Stimulated activated CD8-positive, alpha-beta memory T cell treated with anti-CD3 and anti-CD28 coated beads, Interleukin-2, amount 100 ng/mL, for 48 hours (primary cell): ENCODE results near the gene SCN3A.

Experiments used
- DNase-seq, 2 donors: peaks; one replicate each; pipeline ENCODE4 v3.0.0-alpha.2; 2020; ENCODE audit warnings: low read depth in 2 of 2

SCN3A gene

DNA sequence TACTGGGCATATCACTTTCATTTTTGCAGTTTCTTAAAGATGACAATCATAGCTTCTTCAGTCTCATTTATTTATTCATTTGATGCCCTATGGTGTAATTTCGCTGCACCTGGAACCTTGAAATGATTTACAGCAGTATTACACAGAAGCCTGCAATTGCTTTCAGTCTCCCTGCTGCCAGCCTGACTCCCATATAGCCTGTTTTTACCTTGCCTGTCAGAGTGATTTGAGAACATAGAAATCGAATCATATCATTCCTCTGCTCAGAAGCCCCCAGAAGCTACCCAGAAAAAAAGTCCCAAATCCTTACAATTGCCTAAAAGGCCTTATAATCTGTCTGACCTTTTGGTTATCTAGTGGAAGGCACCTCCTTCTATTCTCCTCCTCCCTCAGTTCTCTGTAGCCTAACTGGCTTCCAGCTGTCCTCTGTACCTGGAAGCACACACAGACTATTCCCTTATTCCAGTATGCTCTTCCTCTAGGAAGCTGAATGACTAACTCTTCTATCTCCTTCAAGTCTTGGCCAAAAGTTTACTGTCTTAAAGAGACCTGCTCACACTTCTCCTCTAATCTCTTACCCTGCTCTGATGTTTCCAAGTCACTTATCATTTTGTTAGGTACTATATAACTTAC lies 12.6 kb downstream of the SCN3A start:
- DNase-seq = no peak

DNA sequence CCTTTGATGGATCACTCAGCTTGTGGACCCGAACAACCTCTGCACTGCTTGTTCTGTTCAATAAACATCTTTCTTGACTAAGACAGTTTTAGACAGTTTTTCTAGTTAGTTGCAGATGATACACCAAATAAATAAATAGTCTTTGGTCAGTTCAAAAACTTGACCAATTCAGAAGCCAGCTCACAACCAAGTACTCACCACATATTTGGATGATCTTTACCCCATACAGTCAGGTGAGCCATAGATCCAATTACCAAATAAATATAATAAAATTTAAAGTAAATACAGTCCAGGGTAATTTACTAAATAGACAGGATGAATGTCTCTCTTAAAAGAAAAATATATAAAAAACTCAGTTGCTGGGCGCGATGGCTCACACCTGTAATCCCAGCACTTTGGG lies 18.2 kb downstream of the SCN3A start:
- no peak for DNase-seq

DNA sequence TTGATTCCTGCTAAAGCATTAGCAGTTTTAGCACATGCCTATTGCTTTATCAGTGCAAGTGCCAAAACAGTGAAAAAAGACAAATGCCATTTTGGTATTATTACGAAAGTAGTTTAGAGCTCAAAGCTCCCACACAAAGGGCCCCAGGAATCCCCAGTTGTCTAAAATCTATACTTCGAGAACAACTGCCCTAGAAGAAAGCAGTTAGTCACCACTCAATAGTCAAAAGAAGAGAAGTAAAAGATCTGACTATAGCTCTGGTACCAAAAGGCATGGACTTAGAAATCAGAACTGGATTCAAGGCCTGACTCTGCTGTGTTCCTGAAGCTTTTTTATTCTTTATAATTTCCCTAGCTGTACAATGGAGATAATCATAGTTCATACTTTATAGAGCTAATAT lies 21.8 kb downstream of the SCN3A start:
- no peak for DNase-seq

DNA sequence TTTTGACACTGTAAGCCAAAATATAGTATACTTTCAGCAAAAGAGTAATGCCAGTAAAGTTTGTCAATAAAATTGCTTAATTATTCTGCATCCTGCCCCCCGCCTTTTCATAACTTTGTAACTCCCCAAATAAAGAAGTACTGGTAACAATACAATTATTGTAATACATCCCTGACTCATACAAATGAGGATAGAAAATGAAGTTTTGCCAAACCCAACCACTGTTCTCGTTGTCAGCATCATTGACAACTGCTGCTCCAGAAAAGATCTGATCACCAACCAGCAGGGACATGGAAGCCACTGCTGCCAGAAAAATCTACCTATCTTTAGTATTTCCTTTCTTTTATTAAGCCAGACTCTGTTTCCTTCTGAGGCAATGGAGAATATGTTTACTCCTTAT lies 27.1 kb downstream of the SCN3A start:
- DNase-seq = no peak

DNA sequence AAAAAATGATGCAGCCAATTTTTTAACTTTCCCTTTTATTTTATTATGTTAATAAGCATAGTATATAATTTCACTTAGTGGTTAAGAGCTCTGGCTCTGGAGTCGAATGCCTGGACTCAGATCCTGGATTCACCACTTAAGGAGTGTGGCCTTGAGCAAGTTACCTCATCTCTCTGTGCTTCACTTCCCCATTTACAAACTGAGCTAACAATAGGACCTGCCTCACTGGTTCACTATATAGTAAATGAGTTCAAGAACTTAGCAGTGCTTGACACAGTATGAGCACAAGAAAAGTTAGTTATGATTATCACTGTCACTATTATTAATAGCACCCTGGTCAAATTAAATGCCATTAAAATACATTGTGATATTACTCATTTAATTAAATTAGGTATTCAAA lies 30.6 kb downstream of the SCN3A start:
- no peak for DNase-seq

DNA sequence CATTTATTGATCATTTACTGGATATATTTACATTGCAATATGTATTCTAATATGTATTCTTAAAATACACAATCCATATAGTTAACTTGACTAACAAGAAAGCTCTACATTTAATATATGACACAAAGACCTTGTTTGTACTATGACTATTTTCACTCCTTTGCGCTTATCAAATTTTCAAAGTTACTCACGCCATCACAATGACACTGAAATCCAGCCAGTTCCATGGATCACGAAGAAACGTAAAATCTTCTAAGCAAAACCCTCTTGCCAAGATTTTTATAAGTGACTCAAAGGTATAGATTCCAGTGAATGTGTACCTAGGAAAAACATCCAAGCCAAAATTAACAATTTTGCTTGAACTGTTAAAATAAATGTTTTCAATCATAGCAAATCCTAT lies 39.6 kb downstream of the SCN3A start:
- DNase-seq = no peak

DNA sequence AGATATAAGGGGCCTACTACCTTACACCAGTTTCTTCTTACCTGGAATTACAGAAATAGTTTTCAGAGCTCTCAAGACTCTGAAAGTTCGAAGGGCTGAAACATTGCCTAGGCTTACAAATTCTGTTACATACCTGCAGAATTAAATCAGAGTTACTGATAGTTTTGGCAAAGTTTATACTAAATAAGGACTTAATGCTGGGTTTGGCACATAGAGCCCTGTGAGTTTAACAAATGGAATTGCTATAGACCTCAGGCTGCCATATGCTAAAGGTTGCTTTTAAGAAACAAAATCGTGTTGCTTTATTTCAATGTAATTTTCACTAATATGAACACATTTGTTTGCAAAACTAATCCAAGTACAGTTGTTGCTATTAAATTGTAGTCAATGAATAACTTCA lies 40.1 kb downstream of the SCN3A start:
- no peak for DNase-seq

DNA sequence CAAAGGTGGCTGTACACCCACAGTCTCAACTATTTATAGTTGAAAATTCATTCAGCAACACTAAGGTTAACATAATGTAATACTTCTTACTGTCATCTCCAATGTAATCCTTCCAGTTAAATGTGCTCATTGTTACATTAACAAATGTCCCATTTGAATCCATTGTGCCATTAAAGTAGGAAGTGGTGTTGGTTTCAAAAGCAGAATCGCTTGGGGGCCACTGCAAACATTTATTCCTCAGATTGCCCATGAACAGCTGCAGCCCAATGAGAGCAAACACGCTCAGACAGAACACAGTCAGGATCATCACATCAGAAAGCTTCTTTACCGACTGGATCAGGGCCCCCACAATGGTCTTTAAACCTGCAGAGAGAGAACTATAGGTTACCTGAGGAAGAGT lies 41.4 kb downstream of the SCN3A start:
- no peak for DNase-seq

DNA sequence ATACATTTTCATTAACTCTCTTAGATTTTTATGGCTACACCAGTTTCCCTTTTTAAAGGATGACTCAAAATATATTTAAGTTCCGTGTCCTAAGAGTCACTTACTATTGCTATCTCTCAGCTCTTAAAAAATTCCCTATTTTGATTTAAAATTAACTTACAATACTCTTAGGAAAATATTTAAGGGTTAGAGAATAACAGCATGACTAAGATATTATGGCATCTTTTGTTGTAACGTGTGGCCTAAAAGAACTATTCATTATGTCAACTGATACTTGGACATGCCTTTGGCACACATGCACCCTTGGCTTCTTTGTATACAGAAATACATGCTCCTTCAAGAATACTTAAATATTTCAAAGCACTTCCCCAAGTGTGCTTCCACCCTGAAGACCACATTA lies 42.3 kb downstream of the SCN3A start:
- no peak for DNase-seq

DNA sequence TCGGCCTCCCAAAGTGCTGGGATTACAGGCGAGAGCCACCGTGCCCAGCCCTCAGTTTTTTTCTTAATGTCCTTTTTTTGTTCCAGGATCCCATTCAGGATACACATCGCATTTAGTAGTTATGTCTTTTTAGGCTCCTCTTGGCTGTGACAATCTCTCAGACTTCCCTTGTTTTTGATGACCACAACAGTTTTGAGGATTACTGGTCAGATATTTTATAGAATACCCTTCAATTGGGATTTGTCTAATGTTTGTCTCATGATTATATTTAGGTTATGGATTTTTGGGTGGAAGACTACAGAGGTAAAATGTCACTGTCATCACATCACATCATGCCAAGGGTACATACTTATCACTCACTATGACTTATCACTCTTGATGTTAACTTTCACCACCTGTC lies 46.7 kb downstream of the SCN3A start:
- DNase-seq = no peak

DNA sequence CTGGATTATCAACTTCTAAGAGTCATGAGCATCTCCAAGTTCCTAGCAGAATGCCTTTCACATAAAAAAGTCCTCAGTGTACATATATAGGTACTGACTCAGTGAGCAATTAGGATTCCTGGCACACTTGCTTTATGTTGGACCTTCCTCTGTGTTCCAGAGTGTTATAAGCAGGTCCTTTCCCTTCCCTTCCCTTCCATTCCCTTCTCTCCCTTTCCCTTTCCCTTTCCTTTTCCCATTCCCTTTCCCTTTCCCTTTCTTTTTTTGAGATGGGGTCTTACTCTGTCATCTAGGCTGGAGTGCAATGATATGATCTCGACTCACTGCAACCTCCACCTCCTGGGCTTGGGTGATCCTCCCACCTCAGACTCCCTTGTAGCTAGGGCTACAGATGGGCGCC lies 48.7 kb downstream of the SCN3A start:
- DNase-seq = no peak

DNA sequence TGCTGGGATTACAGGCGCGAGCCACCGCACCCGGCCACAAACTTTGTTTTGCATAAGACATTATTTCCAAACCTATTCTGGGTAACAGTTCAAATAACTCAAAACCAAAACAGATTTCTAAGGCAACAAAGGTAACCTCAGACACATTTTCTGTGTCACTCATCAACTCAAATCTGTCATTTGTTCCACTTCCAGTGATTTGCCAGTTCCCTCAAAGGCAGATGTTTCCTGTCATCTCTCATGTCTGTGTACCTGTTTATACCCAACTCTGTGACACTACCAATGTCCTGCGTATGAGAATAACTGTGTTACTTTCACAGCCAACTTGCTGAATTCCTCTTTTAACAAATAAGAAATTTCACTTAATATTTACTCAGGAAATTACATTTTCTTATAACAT lies 54.4 kb downstream of the SCN3A start:
- no peak for DNase-seq

DNA sequence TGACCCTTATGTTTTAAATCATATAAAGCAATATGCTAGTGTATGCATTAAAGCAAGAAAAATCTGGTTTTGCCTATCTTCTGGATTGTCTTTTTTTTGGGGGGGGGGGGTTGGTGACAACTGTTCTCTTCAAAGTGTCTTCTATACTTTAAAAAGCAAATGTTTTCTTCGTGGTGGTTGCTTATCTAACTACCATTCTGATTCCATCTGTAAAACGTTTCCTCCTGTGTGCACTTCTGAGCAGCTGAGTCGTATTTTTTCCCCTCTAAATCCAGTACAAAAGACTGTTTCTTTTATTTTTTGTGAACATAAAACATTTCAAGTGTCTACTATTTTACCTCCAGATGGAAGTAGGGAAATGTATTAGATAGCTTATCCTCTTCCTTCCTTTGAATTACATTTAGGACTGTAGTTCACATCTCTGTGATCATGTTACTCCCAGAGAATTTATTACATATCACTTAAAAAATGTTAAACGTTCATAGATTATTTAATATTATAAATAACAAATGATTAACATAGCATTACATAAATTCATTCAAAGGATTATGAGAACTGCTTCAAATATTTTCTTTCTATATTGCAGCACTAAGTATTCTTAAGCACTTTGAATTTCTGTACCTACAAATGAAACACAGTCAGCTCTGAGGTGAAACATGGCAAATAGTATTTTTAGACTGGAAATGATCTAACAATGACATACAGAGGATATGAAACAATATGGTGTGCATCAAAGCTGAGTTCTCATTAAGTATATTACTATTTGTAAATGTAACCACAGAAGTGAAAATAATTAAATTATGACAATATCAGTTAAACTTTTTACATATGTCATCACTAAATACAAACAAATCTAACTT lies 56.4 kb downstream of the SCN3A start:
- DNase-seq = no peak

DNA sequence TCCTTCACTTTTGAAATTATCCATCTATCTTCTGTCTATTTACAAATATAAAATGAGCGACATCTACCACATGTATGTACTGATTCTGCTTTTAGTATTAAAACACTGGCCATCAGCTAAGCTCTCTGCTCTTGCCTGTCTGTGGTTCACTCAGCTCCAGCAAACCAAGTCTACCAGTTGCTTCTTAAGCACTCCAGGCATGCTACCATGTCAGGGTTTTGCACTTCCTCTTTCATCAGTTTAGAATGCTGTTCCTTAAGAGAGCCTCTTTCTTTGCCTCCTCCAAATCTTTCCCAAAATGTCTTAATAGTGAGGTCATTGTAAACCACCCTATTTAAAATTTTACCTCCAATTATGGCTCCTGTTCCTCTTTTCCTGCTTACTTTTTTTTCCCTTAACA lies 59.5 kb downstream of the SCN3A start:
- no peak for DNase-seq

DNA sequence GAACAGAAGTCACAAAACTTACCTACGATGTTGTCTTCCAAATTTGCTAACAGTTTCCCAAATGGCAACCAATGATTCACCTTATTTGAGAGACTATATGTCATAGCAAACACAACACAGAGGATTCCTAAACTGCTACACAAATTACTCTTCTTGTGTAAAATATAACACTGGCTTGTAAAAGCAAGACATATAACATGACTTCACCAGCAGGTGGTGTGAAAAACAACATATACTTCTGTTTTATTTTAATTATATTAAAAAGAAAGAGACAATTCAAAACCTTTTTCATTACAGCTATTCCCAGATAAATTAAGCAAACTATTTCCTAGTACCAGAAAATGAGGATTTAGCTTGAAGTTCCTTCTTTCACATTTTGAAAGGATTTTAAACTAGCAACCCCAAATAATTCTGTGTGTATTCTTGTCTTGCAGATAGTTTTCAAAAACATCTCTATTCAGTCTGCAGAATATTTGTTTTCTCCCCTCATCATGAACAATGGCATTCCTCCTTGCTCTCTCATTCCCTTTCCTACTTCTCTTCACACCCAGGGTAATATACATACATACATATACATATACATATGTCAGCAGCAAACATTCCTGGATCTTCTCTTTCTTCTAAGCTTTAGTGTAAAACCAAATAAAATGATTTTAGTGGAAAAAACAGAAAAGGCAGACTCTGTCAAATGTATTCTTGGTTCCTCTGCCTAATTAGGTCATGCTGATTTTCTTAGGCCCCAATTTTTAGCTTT lies 62.1 kb downstream of the SCN3A start:
- DNase-seq = no peak

DNA sequence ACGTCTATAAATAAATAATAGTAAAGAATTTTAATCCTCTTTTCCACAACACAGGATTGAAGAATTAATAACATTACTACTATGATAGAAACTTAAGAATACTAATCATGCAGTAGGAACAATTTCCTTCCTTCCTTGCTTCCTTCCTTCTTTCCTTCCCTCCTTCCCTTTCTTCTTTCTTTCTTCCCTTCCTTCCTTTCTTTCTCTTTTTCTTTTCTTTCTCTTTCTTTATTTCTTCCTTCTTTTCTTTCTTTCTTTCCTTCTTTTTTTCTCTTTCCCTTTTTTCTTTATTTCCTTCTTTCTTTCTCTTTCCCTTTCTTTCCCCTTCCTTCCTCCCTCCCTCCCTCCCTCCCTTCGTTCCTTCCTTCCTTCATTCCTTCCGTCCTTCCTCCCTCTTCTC lies 77.6 kb downstream of the SCN3A start:
- no peak for DNase-seq

DNA sequence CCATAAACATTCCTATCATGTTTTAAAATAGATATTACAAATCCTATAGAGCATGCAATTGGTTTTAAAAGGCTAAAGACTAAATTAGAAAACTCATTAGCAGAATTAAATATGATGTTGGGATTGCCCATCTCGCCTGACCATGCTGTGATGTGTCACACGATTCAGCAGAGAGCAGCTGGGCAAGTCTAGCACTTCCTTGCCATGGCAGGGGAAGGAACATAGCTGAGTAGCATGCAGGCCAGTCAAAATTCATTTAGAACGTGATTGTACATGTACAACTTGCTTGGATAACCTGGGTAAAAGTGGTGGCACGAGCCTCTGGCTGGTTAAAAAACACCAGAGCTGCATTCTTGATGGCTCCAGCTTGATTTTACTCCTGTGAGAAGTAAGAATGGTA lies 81.3 kb downstream of the SCN3A start:
- no peak for DNase-seq

DNA sequence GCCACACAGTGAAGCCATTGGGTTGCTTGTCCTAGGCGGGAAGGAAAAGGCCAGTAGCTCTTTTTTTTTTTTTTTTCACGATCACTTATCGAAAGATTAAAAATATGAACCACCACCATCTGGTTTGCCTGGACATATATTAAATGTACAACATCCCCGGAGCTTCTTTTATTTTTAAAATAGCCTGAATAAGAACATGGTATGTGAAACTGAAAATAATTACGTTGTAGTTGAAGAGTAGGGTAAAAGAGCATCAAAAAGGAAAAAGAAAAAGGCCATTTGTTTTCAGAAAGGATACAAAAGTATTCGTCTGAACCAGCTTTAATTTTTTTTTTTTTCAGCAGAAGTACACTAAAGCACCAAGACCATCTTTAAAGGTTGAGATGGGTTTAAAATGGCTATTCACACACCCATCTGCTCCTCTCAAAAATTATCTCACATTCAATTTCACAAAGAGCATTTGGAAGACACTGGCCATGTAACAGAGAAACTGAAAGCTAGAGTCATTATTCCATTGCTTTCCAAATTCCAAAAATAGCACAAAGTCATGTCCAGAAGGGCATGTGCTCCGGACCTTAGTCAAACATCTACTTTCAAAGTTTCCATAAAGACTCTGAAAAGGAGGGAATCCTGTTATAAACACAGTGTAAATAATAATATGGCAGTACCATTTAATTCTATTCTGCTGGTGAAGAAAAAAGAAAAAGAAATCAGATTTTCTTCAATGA lies 82.9 kb downstream of the SCN3A start:
- no peak for DNase-seq

DNA sequence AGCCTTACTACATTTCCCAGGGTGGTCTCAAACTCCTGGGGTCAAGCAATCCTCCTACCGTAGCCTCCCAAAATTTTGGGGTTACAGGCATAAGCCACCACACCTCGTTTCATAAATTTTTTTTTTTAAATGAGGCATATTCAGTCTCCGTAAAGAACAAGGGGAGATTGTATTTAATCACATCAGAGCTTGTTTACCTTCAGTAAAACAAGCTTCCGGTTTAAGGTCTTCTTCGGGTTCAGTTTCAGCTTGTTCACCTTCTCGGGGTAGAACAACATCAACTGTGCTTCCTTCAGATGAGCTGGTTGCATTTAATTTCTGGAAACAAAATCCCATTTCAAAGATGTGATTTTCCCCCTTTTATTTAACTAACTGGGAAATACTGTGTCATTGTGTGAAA lies 88.6 kb downstream of the SCN3A start:
- DNase-seq = no peak

DNA sequence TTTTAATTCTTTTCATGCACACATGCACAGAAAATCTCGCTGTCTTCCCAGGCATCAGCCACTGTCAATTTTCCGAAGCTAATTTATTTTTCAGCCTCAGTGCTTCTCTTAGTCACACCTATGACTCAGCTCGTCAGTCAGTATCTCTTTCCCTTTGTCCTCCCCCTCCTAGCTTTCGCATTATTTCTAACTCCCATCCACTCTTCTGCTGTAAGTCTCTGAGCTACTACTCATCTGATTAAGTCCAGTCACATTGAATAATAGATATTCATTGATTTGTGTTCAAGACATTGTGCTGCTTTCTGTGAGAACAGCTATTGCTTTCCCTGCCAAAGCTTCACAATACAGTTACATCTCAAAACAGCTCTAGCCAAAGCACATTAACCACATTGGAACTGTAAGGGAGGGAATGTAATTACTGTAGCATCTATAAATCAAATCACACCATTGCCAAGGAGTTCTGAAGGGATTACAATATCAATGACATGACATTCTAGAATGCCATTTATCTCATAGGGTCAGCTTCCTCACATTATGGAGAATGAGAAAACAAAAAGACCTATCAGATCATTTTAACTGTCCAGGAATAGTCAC lies 89.4 kb downstream of the SCN3A start:
- DNase-seq = no peak

DNA sequence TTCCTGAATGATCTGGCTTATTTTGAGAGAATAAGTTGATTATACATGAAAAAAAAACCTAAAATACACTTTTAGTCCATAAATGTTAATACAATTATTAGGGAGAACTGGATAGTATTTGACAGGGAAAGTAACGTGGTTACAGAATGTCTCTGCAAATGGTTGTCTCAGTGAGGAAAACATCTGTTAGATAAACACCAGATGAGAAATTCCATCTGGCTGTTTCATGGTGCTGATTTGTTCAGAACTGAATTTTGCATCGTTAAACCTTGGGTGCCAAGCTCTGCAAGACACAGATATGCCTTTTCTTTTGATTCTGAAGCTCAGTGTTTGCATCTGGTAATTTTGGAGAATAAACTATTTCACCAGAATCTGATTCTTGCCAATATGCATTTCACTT lies 90.4 kb downstream of the SCN3A start:
- no peak for DNase-seq

DNA sequence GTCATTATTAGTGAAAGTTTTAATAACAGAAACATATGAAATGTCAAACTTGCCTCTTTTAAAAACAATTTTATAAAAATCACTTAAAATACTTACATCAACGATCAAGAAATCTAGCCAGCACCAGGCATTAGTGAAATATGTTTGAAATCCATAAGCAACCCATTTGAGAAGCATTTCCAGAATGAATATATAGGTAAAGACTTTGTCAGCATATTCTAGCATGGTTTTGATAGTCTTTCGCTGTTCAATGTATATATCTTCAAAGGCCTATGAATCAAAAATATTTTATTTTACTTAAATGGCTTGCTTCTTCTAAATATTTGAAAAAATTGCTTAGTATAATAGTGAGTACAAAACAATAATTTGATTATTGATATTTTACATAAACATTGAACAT lies 91.1 kb downstream of the SCN3A start:
- DNase-seq = no peak
